OCI-LY1 (cell line): ENCODE measurements around the gene CCR6.

Experiments used
- EZH2 ChIP-seq: fragments of 200-600 bp; sonication (generic), shearing (Covaris generic); IDR thresholded peaks from 2 replicates; pipeline ENCODE4 v1.8.0; 2017; ENCODE audit warnings: borderline replicate concordance, mixed run types, mild to moderate bottlenecking, antibody characterized with exemption, low read length, moderate library complexity, mixed read lengths
- TF ChIP-seq, protein P1 (sequence below): fragments of 200-600 bp; sonication (generic), shearing (Covaris generic); IDR thresholded peaks from 2 replicates; pipeline ENCODE4 v1.5.1; 2017; ENCODE audit warnings: mild to moderate bottlenecking, antibody characterized with exemption, low read length, moderate library complexity, mixed read lengths

DNA sequence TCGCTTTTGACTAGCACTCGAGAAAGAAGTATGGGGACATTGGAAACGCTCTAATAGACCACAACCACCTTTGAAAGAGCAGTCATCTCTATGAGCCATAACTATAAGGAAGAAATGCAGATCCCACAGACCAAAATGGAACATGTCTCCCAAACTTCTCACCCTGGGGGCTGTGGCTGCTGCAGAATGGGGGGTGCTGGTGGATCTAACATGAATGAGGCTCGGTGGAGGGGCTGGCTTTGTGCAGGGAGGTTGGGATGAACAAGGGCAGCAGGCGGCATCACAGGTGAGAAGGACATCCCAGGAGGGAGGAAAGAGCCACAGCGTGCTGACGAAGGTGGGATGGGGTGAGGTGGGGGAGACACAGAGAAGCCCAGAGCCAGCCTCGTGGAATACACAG, 10.5 kb upstream of the CCR6 start:
- TF ChIP-seq, protein P1, sequence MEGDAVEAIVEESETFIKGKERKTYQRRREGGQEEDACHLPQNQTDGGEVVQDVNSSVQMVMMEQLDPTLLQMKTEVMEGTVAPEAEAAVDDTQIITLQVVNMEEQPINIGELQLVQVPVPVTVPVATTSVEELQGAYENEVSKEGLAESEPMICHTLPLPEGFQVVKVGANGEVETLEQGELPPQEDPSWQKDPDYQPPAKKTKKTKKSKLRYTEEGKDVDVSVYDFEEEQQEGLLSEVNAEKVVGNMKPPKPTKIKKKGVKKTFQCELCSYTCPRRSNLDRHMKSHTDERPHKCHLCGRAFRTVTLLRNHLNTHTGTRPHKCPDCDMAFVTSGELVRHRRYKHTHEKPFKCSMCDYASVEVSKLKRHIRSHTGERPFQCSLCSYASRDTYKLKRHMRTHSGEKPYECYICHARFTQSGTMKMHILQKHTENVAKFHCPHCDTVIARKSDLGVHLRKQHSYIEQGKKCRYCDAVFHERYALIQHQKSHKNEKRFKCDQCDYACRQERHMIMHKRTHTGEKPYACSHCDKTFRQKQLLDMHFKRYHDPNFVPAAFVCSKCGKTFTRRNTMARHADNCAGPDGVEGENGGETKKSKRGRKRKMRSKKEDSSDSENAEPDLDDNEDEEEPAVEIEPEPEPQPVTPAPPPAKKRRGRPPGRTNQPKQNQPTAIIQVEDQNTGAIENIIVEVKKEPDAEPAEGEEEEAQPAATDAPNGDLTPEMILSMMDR, result no peak
- no peak for TF ChIP-seq EZH2
